ENCODE measurements around the gene STARD8. TPM values are rescaled to one million over a fixed set of nuclear protein-coding genes. Genes with fewer than 3 reads are reported as not detected.

STARD8 gene
- total and polyA plus RNA-seq, 2 donors (not counting 3 experiments of a cell fraction or from before 2014, with no cell fraction given) = 6.8 to 14.8 TPM

DNA sequence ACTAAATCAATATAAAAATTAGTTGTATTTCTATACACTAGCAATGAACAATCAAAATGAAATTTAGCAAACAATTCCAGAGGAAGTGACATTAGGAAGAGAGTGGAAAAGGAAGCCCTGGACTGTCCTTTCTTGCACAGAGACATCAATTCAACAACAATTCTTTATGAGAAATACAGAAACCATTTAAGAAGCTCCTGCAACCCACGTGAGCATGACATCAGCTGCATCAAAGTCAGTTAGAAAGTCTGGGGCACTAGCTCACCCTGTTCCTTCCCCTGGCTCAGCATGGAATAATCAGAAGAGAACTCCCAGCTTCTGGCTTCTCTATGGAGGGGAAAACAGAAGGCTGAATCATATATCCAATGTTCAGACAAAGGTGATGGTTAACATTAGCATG, 48.6 kb upstream of the STARD8 start:
- Histone ChIP-seq H3K9me1 (replicated peaks; ENCODE audit: control insufficient read depth, extremely low read depth, insufficient read depth, low read length) (no peaks in the 10 kb centered on the region), H4K20me1 (replicated peaks; ENCODE audit: control insufficient read depth, extremely low read depth, insufficient read depth, low read length) (no peaks in the 10 kb centered on the region), H3K4me2 (ENCODE audit: insufficient read depth, low read length) (no peak overlapping the region), H3K9ac (replicated peaks; ENCODE audit: extremely low read depth, insufficient read depth, low read length) (no peak overlapping the region), H3K79me2 (ENCODE audit: control insufficient read depth, insufficient read depth, low read length) (no peaks in the 10 kb centered on the region), H3K9me3 (replicated peaks; ENCODE audit: control insufficient read depth, insufficient read depth, low read length) (no peaks in the 10 kb centered on the region), H3K4me3 (replicated peaks in 1 of 3; ENCODE audit: insufficient read depth in 1 of 3, low read depth in 1 of 3, low read length in 3 of 3) (no peak overlapping the region), H3K27ac (ENCODE audit: insufficient read depth, low read depth, low read length) (no peak overlapping the region), H2AFZ (ENCODE audit: low read depth, low read length) (no peak overlapping the region), H3K27me3 (ENCODE audit: control insufficient read depth in 2 of 2, insufficient read depth in 2 of 2, low read length in 2 of 2) (no peaks in the 10 kb centered on the region), H3K4me1 (ENCODE audit: control insufficient read depth, extremely low read depth, insufficient read depth, low read length) (no peaks in the 10 kb centered on the region), H3K36me3 (ENCODE audit: control insufficient read depth in 2 of 2, extremely low read depth in 1 of 2, insufficient read depth in 2 of 2, low read length in 2 of 2) (no peaks in the 10 kb centered on the region)
- FAIRE-seq (no peak), DNase-seq (ENCODE audit: low read depth, low spot score) (no peak)
- ChIA-PET POLR2A (no interaction called here), CTCF (interaction anchor here (0.6 to 2.7 kb wide), 12 partner anchors 8 to 208 kb away, joined by 3 to 21 read pairs (median 4); no protein-coding TSS in a partner anchor)
- dilution Hi-C loops (cut with MboI; ENCODE audit: extremely low pct_ligation_motif_present, low sequenced_read_pairs) = no loop called here
- TF ChIP-seq, protein P1, sequence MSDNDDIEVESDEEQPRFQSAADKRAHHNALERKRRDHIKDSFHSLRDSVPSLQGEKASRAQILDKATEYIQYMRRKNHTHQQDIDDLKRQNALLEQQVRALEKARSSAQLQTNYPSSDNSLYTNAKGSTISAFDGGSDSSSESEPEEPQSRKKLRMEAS (IDR thresholded peaks at IDR 0.05; ENCODE audit: insufficient read depth, insufficient read length) = no peak
- TF ChIP-seq GATA2 (IDR thresholded peaks at IDR 0.05; ENCODE audit: insufficient read depth, insufficient read length, low read depth, low read length) (no peak), POLR2A (IDR thresholded peaks at IDR 0.05; ENCODE audit: low read depth, low read length) (no peak), JUN (IDR thresholded peaks at IDR 0.05; ENCODE audit: borderline replicate concordance, insufficient read depth, insufficient read length, low read depth) (no peak), MYC (IDR thresholded peaks at IDR 0.05; ENCODE audit: low read depth, low read length) (no peak), FOS (IDR thresholded peaks at IDR 0.05; ENCODE audit: borderline replicate concordance, insufficient read depth, low read length) (no peak), POLR2AphosphoS5 (IDR thresholded peaks at IDR 0.05; ENCODE audit: insufficient read depth, low read depth, low read length) (no peak), EZH2 (IDR thresholded peaks at IDR 0.05; ENCODE audit: borderline replicate concordance, low read depth, low read length, severe bottlenecking) (no peak)
- TF ChIP-seq, protein P2, sequence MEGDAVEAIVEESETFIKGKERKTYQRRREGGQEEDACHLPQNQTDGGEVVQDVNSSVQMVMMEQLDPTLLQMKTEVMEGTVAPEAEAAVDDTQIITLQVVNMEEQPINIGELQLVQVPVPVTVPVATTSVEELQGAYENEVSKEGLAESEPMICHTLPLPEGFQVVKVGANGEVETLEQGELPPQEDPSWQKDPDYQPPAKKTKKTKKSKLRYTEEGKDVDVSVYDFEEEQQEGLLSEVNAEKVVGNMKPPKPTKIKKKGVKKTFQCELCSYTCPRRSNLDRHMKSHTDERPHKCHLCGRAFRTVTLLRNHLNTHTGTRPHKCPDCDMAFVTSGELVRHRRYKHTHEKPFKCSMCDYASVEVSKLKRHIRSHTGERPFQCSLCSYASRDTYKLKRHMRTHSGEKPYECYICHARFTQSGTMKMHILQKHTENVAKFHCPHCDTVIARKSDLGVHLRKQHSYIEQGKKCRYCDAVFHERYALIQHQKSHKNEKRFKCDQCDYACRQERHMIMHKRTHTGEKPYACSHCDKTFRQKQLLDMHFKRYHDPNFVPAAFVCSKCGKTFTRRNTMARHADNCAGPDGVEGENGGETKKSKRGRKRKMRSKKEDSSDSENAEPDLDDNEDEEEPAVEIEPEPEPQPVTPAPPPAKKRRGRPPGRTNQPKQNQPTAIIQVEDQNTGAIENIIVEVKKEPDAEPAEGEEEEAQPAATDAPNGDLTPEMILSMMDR (IDR thresholded peaks at IDR 0.05; ENCODE audit: extremely low read depth in 1 of 2, insufficient read depth in 1 of 2, low read depth in 1 of 2, low read length in 2 of 2) = no peak
- intact Hi-C loops (cut with micrococcal nuclease) = loop anchor here (1.0 kb wide), 1 partner anchor 112 kb away; no protein-coding TSS in a partner anchor
- no TSS peak for BruUV-seq (replicated peaks)
